ENCODE measurements around the gene STX1B. TPM values are rescaled to one million over a fixed set of nuclear protein-coding genes. Genes with fewer than 3 reads are reported as not detected.

STX1B gene
- total RNA-seq, 1 experiment from 2014 or later = 15.9 TPM

DNA sequence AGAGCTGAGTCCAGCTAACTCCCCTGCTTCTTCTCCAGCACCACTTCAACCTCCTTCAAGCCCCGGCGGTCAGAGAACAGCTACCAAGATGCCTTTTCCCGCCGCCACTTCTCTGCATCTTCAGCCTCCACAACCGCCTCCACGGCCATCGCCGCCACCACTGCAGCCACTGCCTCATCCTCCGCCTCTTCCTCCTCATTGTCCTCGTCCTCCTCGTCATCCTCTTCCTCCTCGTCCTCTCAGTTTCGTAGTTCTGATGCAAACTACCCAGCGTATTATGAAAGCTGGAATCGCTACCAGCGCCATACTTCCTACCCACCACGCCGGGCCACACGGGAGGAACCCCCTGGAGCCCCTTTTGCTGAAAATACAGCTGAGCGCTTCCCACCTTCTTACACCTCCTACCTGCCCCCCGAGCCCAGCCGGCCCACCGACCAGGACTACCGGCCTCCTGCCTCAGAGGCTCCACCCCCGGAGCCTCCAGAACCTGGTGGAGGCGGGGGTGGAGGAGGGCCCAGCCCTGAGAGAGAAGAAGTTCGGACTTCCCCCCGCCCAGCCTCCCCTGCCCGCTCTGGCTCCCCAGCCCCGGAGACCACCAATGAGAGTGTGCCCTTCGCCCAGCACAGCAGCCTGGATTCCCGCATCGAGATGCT is 45.7 kb downstream of the STX1B start:
- no peak for DNase-seq (ENCODE audit: low spot score)
- H3K4me3 Mint-ChIP-seq = no peak overlapping the region
- TF ChIP-seq NR3C1 (CRISPR knock-in tag; conservative IDR thresholded peaks at IDR 0.05; ENCODE audit: low read depth) (no peak), ZNF232 (CRISPR knock-in tag; IDR thresholded peaks at IDR 0.05) (no peak), NFATC4 (CRISPR knock-in tag; IDR thresholded peaks at IDR 0.05) (no peak), PRRX2 (CRISPR knock-in tag; IDR thresholded peaks at IDR 0.05) (no peak), MYBL2 (CRISPR knock-in tag; IDR thresholded peaks at IDR 0.05) (no peak), JUN (CRISPR knock-in tag; IDR thresholded peaks at IDR 0.05) (no peak), TCF7 (CRISPR knock-in tag; IDR thresholded peaks at IDR 0.05; ENCODE audit: low read depth) (no peak), NR2C2 (CRISPR knock-in tag; IDR thresholded peaks at IDR 0.05) (no peak)
- TF ChIP-seq, protein P1, sequence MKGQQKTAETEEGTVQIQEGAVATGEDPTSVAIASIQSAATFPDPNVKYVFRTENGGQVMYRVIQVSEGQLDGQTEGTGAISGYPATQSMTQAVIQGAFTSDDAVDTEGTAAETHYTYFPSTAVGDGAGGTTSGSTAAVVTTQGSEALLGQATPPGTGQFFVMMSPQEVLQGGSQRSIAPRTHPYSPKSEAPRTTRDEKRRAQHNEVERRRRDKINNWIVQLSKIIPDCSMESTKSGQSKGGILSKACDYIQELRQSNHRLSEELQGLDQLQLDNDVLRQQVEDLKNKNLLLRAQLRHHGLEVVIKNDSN (CRISPR knock-in tag; IDR thresholded peaks at IDR 0.05) = no peak
- TF ChIP-seq, protein P2, sequence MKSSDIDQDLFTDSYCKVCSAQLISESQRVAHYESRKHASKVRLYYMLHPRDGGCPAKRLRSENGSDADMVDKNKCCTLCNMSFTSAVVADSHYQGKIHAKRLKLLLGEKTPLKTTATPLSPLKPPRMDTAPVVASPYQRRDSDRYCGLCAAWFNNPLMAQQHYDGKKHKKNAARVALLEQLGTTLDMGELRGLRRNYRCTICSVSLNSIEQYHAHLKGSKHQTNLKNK (CRISPR knock-in tag; IDR thresholded peaks at IDR 0.05) = no peak
- H3K36me3 Mint-ChIP-seq = peaks cover 72% of the 10 kb centered on the region
- POLR2A ChIA-PET = interaction anchor here (0.6 kb wide), 1 partner anchor 10 kb away, joined by 3 read pairs; no protein-coding TSS in a partner anchor
- no peak for ATAC-seq
- no peak overlapping the region for H3K27ac Mint-ChIP-seq
- H3K9me3 Mint-ChIP-seq = no peaks in the 10 kb centered on the region
- CTCF ChIA-PET = interaction anchor here (0.6 to 1.7 kb wide), 4 partner anchors 11 to 119 kb away, joined by 3 to 9 read pairs (median 4); no protein-coding TSS in a partner anchor
- no peaks in the 10 kb centered on the region for H3K27me3 Mint-ChIP-seq (ENCODE audit: low read depth)
- H3K4me1 Mint-ChIP-seq = 0 out of 2 replicates have a peak, but pooled peaks cover 3% of the 10 kb centered on the region

DNA sequence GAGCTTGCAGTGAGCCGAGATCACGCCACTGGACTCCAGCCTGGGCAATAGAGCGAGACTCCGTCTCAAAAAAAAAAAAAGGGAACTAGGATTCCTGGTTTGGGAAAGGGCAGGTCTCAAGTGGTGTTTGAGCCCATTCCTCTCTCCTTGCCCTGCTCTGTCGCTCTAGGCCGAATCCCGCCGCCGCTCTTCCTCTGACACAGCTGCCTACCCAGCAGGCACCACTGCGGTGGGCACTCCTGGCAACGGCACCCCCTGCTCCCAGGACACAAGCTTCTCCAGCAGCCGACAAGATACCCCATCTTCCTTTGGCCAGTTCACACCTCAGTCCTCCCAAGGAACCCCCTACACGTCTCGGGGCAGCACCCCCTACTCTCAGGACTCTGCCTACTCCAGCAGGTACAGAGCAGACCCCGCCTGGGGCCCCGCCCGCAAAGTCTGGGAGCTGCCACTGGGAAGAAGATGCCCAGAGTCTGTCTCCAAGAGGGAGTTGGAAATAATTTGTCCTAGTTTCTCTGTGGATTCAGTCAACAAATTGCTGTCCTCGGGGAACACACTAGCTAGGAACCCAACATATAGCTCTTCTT is 46.4 kb downstream of the STX1B start:
- no peak overlapping the region for H3K27ac Mint-ChIP-seq
- ChIA-PET POLR2A (interaction anchor here (0.6 kb wide), 1 partner anchor 10 kb away, joined by 3 read pairs; no protein-coding TSS in a partner anchor), CTCF (interaction anchor here (0.8 to 1.7 kb wide), 4 partner anchors 10 to 22 kb away, joined by 3 to 9 read pairs (median 4); partner anchors contain the start of gene HSD3B7)
- H3K27me3 Mint-ChIP-seq (ENCODE audit: low read depth) = no peaks in the 10 kb centered on the region
- H3K4me1 Mint-ChIP-seq = 0 out of 2 replicates have a peak, but pooled peaks cover 3% of the 10 kb centered on the region
- DNase-seq (ENCODE audit: low spot score) = no peak
- no peaks in the 10 kb centered on the region for H3K9me3 Mint-ChIP-seq
- ATAC-seq = no peak
- peaks cover 74% of the 10 kb centered on the region for H3K36me3 Mint-ChIP-seq
- H3K4me3 Mint-ChIP-seq = no peak overlapping the region
- TF ChIP-seq, protein P3, sequence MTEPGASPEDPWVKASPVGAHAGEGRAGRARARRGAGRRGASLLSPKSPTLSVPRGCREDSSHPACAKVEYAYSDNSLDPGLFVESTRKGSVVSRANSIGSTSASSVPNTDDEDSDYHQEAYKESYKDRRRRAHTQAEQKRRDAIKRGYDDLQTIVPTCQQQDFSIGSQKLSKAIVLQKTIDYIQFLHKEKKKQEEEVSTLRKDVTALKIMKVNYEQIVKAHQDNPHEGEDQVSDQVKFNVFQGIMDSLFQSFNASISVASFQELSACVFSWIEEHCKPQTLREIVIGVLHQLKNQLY (CRISPR knock-in tag; IDR thresholded peaks at IDR 0.05) = no peak
- TF ChIP-seq RELA (CRISPR knock-in tag; IDR thresholded peaks at IDR 0.05; ENCODE audit: borderline replicate concordance) = no peak
- TF ChIP-seq EMX1 (CRISPR knock-in tag; IDR thresholded peaks at IDR 0.05) = no peak
- TF ChIP-seq, protein P4, sequence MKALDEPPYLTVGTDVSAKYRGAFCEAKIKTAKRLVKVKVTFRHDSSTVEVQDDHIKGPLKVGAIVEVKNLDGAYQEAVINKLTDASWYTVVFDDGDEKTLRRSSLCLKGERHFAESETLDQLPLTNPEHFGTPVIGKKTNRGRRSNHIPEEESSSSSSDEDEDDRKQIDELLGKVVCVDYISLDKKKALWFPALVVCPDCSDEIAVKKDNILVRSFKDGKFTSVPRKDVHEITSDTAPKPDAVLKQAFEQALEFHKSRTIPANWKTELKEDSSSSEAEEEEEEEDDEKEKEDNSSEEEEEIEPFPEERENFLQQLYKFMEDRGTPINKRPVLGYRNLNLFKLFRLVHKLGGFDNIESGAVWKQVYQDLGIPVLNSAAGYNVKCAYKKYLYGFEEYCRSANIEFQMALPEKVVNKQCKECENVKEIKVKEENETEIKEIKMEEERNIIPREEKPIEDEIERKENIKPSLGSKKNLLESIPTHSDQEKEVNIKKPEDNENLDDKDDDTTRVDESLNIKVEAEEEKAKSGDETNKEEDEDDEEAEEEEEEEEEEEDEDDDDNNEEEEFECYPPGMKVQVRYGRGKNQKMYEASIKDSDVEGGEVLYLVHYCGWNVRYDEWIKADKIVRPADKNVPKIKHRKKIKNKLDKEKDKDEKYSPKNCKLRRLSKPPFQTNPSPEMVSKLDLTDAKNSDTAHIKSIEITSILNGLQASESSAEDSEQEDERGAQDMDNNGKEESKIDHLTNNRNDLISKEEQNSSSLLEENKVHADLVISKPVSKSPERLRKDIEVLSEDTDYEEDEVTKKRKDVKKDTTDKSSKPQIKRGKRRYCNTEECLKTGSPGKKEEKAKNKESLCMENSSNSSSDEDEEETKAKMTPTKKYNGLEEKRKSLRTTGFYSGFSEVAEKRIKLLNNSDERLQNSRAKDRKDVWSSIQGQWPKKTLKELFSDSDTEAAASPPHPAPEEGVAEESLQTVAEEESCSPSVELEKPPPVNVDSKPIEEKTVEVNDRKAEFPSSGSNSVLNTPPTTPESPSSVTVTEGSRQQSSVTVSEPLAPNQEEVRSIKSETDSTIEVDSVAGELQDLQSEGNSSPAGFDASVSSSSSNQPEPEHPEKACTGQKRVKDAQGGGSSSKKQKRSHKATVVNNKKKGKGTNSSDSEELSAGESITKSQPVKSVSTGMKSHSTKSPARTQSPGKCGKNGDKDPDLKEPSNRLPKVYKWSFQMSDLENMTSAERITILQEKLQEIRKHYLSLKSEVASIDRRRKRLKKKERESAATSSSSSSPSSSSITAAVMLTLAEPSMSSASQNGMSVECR (CRISPR knock-in tag; IDR thresholded peaks at IDR 0.05; ENCODE audit: borderline replicate concordance) = no peak
- TF ChIP-seq, protein P5, sequence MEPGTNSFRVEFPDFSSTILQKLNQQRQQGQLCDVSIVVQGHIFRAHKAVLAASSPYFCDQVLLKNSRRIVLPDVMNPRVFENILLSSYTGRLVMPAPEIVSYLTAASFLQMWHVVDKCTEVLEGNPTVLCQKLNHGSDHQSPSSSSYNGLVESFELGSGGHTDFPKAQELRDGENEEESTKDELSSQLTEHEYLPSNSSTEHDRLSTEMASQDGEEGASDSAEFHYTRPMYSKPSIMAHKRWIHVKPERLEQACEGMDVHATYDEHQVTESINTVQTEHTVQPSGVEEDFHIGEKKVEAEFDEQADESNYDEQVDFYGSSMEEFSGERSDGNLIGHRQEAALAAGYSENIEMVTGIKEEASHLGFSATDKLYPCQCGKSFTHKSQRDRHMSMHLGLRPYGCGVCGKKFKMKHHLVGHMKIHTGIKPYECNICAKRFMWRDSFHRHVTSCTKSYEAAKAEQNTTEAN (CRISPR knock-in tag; IDR thresholded peaks at IDR 0.05) = no peak
- TF ChIP-seq ZNF121 (CRISPR knock-in tag; IDR thresholded peaks at IDR 0.05) = no peak
- no peak for TF ChIP-seq GRHL2 (CRISPR knock-in tag; IDR thresholded peaks at IDR 0.05; ENCODE audit: insufficient replicate concordance, severe bottlenecking)
- no peak for TF ChIP-seq GABPB1 (CRISPR knock-in tag; IDR thresholded peaks at IDR 0.05)
- TF ChIP-seq, protein P6, sequence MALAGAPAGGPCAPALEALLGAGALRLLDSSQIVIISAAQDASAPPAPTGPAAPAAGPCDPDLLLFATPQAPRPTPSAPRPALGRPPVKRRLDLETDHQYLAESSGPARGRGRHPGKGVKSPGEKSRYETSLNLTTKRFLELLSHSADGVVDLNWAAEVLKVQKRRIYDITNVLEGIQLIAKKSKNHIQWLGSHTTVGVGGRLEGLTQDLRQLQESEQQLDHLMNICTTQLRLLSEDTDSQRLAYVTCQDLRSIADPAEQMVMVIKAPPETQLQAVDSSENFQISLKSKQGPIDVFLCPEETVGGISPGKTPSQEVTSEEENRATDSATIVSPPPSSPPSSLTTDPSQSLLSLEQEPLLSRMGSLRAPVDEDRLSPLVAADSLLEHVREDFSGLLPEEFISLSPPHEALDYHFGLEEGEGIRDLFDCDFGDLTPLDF (CRISPR knock-in tag; IDR thresholded peaks at IDR 0.05) = no peak
- no peak for TF ChIP-seq IRF2 (CRISPR knock-in tag; IDR thresholded peaks at IDR 0.05; ENCODE audit: borderline replicate concordance, low read depth)
- TF ChIP-seq ETV6 (CRISPR knock-in tag; IDR thresholded peaks at IDR 0.05) = no peak
- no peak for TF ChIP-seq ZNF423 (CRISPR knock-in tag; IDR thresholded peaks at IDR 0.05)
- no peak for TF ChIP-seq CREM (CRISPR knock-in tag; IDR thresholded peaks at IDR 0.05)
- TF ChIP-seq, protein P7, sequence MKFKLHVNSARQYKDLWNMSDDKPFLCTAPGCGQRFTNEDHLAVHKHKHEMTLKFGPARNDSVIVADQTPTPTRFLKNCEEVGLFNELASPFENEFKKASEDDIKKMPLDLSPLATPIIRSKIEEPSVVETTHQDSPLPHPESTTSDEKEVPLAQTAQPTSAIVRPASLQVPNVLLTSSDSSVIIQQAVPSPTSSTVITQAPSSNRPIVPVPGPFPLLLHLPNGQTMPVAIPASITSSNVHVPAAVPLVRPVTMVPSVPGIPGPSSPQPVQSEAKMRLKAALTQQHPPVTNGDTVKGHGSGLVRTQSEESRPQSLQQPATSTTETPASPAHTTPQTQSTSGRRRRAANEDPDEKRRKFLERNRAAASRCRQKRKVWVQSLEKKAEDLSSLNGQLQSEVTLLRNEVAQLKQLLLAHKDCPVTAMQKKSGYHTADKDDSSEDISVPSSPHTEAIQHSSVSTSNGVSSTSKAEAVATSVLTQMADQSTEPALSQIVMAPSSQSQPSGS (CRISPR knock-in tag; IDR thresholded peaks at IDR 0.05; ENCODE audit: borderline replicate concordance, low read depth) = no peak

All from WTC11 (cell line).